NAMALWA (cell line): Measurements from ENCODE around the gene DPY30.

Source experiments
- DNase-seq: peaks from one replicate; pipeline ENCODE4 v3.0.0-alpha.2; 2015; ENCODE audit warnings: low spot score

Gene DPY30

DNA sequence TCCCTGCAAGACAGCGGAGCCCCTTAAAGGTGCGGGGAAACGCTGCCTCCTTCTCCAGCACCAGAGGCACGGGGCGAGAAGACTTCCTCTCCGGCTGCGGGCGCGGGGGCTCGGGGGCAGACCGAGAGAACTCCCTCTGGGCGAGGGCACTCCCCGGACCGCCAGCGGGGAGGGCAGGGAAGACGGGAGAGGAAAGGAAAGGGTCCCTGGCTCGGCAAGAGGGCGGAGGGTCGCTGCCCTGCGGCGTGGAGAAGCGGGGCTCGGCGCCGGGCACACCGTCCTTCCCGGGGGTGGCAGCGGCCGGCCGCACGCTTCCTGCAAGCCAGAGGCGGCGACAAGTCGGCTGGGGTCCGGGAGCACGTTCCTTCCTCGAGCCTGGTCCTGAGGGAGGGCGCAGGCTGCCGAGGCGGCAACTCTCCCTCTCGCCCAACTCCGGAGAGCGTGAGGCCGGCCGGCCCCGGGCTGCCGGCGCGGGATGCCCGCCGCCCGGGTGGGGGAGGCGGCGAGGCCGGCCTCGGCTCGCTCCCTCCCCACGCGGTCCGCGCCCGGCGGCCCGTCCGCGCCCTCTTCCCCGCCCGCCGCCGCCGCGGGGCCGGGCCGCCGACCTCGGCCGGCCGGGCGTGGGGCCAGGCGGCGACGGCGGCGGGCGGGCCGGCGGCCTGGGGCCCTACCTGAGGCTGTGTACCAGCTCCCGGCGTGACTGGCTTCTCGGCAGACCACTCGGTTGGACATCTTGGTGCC lies 29.9 kb downstream of the DPY30 start:
- DNase-seq, result peak; percentile 72

DNA sequence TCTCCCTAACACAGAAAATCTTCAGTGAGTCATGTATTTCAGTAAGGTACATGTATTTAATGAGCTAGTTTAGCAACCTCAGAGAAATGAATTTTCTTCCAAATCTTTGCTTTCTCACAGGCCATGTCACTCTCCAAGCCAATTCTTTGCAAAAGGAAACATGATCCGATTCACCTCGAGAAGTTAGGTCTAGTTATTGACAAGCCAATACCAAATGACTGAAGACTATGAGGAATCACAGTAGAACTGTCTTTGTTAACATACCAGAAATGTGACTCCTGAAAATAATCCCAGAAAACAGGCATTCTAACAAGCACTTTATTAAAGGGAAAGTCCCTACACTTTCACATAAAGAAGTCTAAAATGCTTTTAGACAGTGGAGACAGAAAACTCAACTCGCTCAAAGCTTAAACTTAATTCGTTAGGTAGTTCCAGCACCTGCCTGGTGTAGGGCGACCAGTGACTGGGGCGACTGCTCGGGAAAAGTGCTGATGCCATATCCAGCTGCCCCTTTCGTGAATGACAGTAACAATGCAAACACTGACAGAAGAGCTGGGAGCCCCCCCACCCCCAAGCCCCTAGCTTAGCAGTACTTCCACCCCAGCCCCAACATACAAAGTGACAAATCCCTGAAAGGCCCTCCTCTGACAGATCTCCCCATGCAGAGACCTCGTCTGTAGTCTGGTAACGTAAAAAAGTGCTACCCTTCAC lies 30.6 kb downstream of the DPY30 start:
- peak; percentile 54 for DNase-seq

DNA sequence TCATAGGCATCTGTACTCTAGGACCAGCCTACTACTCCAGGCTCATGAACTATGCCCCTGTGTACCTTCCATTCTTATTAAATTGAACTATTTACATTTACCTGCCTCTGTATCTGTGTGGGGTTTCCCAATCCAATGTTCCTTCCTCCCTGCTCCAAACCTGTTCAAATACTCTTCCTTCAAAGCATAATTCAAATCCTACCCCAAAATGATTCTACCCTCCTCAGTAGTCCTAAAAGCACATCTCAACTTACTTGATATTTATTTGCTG lies 32.5 kb downstream of the DPY30 start:
- DNase-seq, result no peak

DNA sequence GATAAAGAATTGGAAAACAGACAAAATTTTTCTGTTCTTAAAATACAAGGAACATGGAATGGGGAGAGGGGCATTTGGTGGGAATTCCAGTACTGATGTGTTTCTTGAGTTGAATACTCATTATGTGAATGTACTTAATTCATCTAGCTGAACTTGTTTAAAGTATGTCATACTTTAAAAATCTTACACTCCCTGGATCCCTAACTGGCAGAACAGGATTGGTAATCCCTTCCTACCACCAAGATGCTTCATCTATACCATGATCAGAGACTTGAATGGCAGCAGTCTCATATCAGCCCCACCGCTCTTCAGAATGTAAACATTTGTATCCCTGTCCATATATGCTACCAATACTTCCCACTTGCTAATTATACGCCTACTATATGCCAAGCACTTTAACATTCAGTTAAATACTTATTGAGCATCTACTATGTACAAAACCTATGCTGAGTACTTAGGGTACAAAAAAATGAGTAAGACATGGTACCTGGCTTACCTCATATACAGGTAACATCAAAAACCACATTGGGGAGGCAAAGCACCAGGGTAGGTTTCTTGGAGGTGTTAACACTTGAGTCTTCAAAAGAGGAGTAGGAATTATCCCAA lies 34.1 kb downstream of the DPY30 start:
- DNase-seq, result no peak

DNA sequence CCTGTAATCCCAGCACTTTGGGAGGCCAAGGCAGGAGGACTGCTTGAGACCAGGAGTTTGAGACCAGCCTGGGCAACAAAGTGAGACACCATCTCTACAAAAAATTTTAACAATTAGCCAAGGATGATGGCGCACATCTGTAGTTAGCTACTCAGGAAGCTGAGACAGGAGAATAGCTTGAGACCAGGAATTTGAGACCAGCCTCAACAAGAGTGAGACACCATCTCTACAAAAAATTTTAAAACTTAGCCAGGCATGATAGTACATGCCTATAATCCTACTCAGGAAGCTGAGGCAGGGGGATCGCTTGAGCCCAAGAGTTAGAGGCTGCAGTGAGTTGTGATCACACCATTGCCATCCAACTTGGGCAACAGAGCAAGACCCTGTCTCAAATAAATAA lies 35.8 kb downstream of the DPY30 start:
- no peak for DNase-seq

DNA sequence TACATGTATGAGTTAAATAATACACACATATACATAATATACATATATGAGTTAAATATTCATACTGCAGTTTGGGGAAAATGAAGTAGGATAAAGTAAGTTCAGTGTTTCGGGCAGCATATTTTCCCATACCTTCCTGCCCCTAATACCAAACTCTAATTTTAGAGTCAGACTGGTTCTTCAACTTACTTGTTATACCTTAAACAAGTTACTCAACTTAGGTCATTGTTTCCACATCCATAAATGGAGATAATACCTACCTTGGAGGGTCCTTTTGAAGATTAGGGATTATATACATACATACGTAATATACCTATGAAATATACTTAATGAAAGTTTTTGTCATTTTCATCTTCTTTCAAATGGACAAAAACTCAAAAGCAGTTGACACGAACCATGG lies 37.2 kb downstream of the DPY30 start:
- no peak for DNase-seq

DNA sequence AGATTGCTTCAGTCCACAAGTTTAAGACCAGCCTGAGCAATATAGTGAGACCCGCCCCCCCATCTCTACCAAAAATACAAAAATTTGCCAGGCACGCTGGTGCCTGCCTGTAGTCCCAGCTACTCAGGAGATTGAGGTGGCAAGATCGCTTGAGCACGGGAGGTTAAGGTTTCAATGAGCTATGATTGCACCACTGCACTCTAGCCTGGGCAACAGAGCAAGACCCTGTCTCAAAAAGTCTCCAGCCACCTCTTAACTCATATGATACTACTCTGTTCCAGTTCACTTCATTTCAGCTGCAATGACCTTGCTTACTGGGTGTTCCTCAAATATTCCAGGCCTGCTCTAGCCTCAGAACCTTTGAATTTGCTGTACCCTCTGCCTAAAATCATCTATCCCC lies 40.2 kb downstream of the DPY30 start:
- DNase-seq, result no peak

DNA sequence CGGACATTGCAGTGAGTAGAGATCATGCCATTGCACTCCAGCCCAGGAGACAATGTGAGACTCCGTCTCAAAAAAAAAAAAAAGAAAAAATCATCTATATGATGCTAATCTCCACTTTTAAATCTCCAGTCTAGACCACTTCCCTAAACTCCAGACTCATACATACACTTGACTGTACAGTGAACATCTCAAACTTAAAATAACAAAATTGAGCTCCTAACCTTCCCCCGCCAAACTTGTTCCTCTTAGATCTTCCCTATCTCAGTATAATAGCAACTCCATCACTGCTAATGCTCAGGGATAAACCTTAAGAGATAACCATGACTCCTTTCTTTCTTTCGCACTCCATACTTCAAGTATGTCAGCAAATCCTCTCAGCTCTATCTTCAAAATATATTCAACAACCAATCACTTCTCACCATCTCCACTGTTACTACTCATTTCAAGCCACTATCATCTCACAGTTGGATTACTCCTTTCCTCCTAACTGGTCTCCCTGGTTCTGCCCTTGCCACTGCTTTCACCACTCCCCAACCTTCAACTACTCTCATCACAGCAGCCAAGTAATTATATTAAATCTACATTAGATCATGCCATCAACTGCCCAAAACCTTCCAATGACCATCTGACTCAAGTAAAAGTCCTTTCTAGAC lies 40.7 kb downstream of the DPY30 start:
- DNase-seq, result no peak

DNA sequence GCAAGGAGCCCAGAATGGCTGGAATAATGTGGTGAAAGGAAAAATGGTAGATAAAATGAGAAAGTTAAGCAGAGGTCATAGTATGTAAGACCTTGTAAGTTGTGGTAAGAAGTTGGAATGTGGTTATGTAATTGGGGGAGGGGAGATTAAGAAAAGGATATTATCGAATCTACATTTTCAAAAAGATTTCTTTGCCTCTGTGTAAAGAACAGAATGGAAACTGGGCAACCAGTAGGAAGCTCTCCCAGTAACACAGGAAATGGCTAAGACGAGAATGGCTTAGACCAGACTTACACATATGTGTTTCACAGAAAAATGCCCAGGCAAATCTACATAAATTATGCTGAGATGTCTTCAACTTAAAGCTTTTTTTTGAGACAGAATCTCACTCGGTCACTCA lies 42.0 kb downstream of the DPY30 start:
- DNase-seq, result peak; percentile 20

DNA sequence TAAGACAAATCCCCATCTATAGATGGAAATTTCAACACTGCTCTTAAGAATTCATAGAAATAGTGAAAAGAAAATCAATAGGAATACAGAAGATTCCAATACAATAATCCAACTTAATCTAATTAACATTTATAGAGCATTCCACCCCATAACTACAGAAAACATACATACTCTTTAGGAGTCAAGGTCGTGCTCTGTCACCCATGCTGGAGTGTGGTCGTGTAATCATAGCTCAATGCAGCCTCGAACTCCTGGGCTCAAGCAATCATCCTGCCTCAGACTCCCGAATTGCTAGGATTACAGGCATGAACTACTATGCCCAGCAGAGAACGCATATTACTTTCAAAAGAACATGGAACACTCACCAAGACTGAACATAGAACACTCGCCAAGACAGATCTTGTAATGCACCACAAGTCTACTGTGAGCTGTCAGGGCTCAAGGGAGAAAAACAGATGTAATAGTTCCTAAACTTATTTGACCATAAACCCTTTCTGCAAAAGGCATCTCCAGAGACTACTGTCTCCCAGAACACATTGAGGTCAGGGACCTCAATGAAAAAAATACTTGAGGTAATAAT lies 42.9 kb downstream of the DPY30 start:
- DNase-seq, result no peak

DNA sequence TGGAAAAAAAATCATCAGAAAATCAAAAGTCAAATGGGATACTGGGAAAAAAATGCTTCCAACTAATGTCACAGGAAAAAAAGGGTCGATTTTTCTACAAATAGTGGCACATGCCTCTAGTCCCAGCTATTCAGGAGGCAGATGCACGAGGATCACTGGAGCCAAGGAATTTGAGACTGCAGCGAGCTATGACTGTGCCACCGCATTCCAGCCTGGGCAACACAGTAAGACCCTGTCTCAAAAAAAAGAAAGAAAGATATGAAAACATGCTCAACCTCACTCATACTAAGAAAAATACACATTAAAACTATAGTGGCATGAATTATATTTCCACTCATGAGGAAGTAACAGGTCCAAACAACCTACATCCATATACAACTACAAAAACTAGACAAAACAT lies 46.7 kb downstream of the DPY30 start:
- DNase-seq, result no peak

DNA sequence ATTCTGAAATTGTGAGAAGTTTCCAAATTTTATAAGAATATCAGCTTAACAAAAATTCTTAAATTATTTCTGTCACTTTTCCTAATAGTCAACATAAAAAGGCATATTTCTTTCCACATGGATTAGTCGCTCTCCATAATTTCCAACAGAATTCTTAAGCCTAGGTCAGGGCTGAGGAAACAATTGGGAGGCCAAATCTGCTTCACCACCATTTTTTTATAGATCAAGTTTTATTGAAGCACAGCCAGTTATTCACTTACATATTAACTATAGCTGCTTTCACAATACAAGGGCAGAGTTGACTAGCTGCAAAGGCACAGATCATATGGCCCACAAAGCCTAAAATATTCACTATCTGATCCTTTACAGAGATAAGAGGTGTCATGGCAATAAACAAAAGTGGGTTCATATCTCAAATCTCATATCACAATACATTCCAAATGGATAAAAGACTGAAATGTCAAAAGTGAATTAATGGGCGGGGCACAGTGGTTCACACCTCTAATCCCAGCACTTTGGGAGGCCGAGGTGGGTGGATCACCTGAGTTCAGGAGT lies 47.5 kb downstream of the DPY30 start:
- DNase-seq, result no peak

DNA sequence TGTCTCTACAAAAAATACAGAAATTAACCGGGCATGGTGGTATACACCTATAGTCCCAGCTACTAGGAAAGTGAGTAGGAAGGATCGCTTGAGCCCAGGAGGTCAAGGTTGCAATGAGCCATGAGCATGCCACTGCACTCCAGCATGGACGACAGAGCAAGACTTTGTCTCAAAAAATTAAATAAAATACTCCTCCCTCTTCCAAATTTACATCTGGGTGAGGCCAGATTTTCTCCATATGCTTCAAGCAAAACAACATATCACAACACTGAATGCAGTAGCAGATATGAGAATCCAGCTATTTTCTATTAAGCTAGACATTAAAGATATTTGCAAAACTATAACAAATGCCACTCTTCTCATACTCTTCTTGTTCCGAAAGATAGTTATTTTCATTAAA lies 49.7 kb downstream of the DPY30 start:
- DNase-seq, result no peak

DNA sequence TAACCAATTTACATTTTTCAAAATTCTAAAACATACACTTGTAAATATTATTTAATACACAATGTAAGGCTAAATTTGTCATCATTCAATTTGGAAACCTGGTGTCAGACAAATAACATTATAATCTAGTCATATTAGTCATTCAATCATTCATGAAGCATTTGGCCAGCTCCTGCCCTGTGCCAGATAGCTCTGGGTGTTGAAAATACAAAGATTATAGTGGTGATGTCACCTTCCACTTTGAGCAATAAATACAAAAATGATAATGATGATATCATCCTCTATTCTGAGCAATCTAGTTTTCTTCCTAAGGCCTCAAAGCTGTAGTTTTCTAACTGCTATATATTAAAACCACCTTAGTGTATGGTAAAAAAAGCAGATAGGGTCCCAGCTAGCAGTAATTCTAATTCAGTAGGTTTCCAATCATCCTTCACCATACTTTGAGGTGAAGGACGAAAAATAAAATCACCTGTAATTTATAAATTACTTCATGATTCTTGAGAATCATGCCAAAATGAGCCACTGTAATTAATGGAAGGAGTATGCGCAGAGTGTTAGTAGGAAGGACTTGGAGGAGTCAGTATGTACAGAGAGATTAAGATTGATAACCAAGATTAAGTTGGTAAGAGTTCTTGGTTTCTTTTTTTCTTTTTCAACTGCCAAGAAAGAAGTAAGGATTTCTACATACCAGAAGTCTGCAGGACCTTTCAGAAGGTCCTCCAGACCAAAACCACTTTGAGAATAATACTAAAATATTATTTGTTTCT lies 52.0 kb downstream of the DPY30 start:
- no peak for DNase-seq

DNA sequence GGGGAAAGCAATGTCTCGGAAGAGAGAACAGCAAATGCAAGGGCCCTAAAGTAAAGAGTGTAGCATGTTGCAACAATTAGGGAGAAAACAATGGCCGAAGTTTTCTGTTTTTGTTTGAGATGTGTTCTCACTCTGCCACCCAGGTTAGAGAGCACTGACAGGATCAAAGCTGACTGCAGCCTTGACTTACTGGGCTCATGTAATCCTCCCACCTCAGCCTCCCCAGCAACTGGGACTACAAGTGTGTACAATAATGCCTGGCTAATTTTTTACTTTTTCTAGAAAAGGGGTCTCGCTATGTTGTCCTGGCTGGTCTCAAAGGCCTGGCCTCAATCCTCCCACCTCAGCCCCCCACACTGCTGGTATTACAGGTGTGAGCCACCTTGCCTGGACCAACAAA lies 52.7 kb downstream of the DPY30 start:
- no peak for DNase-seq

DNA sequence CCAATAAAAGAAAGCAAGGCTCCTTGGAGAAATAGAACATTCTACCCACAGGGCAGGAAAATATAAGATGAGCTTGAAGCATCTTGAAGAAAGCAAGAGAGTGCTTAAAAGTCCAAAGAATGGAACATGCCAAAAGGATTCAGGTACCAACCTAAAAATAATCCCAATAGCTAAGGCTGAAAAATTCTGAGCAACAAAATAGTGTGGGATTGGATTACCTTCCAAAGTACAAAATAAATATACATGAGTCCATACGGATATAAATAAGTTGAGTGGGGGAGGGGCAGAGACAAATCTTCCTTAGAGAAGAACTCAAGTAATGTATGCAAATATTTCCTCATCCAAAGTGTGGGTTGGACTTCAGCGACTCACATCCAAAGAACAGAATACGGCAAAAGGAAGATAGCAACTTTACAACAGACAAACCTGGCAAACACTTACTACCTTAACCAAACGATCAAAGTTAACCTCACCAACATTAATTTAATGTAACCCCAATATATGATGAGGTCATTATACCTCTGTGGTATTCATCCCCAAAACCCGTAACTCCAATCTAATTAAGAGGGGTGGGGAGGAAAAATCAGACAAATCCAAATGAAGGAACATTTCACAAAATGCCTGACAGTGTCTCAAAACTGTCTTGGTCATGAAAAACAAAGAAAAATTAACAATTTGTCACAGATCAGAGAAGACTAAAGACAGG lies 55.7 kb downstream of the DPY30 start:
- no peak for DNase-seq

DNA sequence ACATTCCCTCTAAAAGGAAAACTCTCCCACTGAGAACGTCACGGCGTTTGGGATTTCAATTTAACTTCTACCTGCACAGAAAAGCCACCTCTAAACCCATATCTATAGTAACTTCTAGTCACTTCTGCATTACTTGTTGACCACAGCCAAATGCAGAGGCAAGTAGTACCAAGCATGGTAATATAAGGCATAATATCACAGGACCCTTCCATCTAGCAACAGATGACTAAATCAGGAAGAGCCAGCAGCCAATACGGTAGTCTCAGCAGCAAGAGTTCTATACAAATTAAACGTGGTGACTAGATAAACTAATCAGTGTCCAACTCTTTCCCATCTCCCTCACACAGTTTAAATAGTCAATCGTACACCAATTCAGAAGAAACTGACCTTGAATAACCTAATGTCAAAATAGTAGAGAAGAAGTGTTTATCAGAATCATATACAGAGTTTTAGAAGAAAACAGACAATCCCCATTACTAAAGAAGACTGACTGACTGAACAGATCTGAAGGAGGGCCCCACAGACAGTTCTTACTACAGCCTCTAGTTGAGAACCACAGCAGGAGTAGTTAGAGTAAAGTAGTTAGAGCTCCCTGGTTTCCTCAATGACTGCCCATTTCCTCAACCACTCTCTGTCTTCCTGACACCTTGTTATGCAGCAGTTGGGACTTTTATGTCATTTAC lies 58.8 kb downstream of the DPY30 start:
- DNase-seq, result peak; percentile 69

DNA sequence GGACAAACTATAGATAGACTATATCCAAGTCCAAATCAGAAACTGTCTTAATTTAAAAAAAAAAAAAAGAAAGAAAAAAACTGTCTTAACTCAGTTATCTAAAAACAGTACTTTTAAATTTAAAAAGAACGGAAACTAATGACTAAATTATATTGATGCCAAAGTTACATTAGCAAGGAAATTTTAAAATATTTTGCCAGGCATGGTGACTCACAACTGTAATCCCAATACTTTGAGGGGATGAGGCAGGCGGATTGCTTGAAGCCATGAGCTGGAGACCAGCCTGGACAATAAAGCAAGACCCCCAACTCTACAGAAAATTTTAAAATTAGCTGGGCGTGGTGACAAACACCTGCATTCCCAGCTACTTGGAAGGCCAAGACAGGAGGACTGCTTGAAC lies 59.6 kb downstream of the DPY30 start:
- no peak for DNase-seq

DNA sequence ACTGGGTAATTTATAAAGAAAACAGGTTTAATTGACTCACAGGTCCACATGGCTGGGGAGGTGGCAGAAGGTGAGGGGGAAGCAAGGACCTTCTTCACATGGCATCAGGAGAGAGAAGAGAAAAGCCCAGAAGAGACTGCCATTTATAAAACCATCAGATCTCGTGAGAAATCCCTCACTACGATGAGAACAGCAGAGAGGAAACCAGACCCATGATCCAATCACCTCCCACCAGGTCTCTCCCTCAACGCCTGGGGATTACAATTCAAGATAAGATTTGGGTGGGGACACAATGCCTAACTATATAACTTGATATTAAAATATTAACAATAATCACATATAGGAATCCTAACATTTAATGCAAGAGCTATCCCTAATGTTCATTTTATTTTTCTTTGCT lies 60.6 kb downstream of the DPY30 start:
- no peak for DNase-seq

DNA sequence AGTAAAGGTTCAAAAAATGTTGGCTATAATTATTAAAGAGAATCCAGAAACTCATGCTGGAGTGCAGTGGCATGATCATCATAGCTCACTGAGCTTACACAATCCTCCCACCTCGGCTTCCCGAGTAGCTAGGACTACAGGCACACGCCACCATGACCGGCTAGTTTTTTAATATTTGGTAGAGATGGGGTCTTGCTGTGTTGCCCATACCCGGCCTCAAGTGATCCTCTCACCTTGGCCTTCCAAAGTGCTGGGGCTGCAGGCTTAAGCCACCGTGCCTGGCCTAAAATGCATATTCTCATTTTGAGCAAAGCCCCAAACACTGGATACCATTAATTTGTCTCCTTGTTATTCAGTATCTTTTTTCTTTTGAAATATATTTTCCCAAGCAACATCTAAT lies 61.2 kb downstream of the DPY30 start:
- DNase-seq, result no peak
